DOHH2 (cell line): Measurements from ENCODE around the gene KCNG1.

Experiments
- H3F3A ChIP-seq: fragments of 200-600 bp; sonication (generic), shearing (Covaris generic); 2 replicates; pipeline ENCODE4 v1.6.0; 2016; ENCODE audit warnings: antibody characterized with exemption, mild to moderate bottlenecking; ENCODE audit not compliant: control insufficient read depth, insufficient read depth
- H3K27ac ChIP-seq: fragments of 200-600 bp; sonication (generic); 2 replicates; pipeline ENCODE4 v1.5.1; 2014; ENCODE audit warnings: low read depth, mild to moderate bottlenecking, low read length, moderate library complexity
- H3K27me3 ChIP-seq: fragments of 200-600 bp; sonication (generic); 2 replicates; pipeline ENCODE4 v1.6.1; 2014; ENCODE audit warnings: mild to moderate bottlenecking, low read length, mixed read lengths; ENCODE audit not compliant: control insufficient read depth
- H3K36me3 ChIP-seq: fragments of 200-600 bp; sonication (generic); 2 replicates; pipeline ENCODE4 v1.6.1; 2014; ENCODE audit warnings: mild to moderate bottlenecking, low read length, moderate library complexity, mixed read lengths; ENCODE audit not compliant: control insufficient read depth
- H3K4me1 ChIP-seq: fragments of 200-600 bp; sonication (generic); 2 replicates; pipeline ENCODE4 v1.6.1; 2014; ENCODE audit warnings: mild to moderate bottlenecking, low read length, mixed read lengths; ENCODE audit not compliant: control insufficient read depth
- H3K4me2 ChIP-seq: fragments of 200-600 bp; sonication (generic); 2 replicates; pipeline ENCODE4 v1.6.0; 2014; ENCODE audit warnings: mild to moderate bottlenecking, low read length, moderate library complexity
- H3K4me3 ChIP-seq: fragments of 200-600 bp; sonication (generic); 2 replicates; pipeline ENCODE4 v1.5.1; 2014; ENCODE audit warnings: mild to moderate bottlenecking, low read length, mixed read lengths
- H3K79me2 ChIP-seq: fragments of 200-600 bp; sonication (generic); 2 replicates; pipeline ENCODE4 v1.6.1; 2014; ENCODE audit warnings: mild to moderate bottlenecking, low read length, mixed read lengths; ENCODE audit not compliant: control insufficient read depth
- H3K9me2 ChIP-seq: fragments of 200-600 bp; sonication (generic); replicated peaks from 2 replicates; pipeline ENCODE4 v1.6.1; 2014; ENCODE audit warnings: mild to moderate bottlenecking, low read length, mixed read lengths; ENCODE audit not compliant: control insufficient read depth
- H3K9me3 ChIP-seq: fragments of 200-600 bp; sonication (generic); 2 replicates; pipeline ENCODE4 v1.6.1; 2014; ENCODE audit warnings: antibody characterized with exemption, low read length, mixed read lengths; ENCODE audit not compliant: control insufficient read depth, insufficient read depth
- H4K20me1 ChIP-seq: fragments of 200-600 bp; sonication (generic); 2 replicates; pipeline ENCODE4 v1.6.0; 2014; ENCODE audit warnings: low read depth, mild to moderate bottlenecking, antibody characterized with exemption, low read length, moderate library complexity; ENCODE audit not compliant: control insufficient read depth, insufficient read depth
- EZH2phosphoT487 ChIP-seq: fragments of 200-600 bp; sonication (generic); IDR thresholded peaks from 2 replicates; pipeline ENCODE4 v1.6.1; 2017; ENCODE audit warnings: borderline replicate concordance, mild to moderate bottlenecking, antibody characterized with exemption, low read length, moderate library complexity, mixed read lengths
- TF ChIP-seq, protein P1 (sequence below): fragments of 200-600 bp; sonication (generic); IDR thresholded peaks from one replicate; pipeline ENCODE4 v1.5.1; 2014; ENCODE audit warnings: antibody characterized with exemption, mild to moderate bottlenecking, low read depth, low read length; ENCODE audit not compliant: poor library complexity, severe bottlenecking

Gene KCNG1

DNA sequence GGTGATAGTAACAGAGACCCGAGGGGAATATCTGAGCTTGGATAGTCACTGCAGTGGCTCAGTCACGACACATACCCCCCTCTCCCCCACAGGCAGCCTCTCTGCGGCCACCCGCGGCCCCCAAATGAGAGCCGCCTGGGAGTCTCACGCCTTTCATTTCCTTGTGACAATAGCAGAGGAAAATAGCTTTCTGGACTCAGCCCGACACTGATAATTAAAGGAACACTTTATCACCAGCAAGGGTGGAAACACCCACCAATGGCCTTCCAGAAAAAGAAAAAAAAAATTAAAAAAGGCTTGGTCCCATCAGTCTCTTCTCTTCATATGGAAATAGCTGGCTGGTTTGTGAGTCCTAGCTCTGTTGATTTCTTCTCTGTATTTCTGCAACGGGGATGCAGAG lies 35.1 kb upstream of the KCNG1 start:
- Histone ChIP-seq H3K36me3 (no peaks in the 10 kb centered on the region), H3K27ac (no peak overlapping the region), H3K79me2 (no peaks in the 10 kb centered on the region), H3K9me3 (no peaks in the 10 kb centered on the region), H3K4me1 (no peaks in the 10 kb centered on the region), H4K20me1 (no peaks in the 10 kb centered on the region), H3K9me2 (no peaks in the 10 kb centered on the region), H3K4me3 (no peak overlapping the region), H3F3A (no peaks in the 10 kb centered on the region), H3K4me2 (no peak overlapping the region), H3K27me3 (peaks cover 19% of the 10 kb centered on the region)
- TF ChIP-seq, protein P1, sequence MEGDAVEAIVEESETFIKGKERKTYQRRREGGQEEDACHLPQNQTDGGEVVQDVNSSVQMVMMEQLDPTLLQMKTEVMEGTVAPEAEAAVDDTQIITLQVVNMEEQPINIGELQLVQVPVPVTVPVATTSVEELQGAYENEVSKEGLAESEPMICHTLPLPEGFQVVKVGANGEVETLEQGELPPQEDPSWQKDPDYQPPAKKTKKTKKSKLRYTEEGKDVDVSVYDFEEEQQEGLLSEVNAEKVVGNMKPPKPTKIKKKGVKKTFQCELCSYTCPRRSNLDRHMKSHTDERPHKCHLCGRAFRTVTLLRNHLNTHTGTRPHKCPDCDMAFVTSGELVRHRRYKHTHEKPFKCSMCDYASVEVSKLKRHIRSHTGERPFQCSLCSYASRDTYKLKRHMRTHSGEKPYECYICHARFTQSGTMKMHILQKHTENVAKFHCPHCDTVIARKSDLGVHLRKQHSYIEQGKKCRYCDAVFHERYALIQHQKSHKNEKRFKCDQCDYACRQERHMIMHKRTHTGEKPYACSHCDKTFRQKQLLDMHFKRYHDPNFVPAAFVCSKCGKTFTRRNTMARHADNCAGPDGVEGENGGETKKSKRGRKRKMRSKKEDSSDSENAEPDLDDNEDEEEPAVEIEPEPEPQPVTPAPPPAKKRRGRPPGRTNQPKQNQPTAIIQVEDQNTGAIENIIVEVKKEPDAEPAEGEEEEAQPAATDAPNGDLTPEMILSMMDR = no peak
- no peak for TF ChIP-seq EZH2phosphoT487

DNA sequence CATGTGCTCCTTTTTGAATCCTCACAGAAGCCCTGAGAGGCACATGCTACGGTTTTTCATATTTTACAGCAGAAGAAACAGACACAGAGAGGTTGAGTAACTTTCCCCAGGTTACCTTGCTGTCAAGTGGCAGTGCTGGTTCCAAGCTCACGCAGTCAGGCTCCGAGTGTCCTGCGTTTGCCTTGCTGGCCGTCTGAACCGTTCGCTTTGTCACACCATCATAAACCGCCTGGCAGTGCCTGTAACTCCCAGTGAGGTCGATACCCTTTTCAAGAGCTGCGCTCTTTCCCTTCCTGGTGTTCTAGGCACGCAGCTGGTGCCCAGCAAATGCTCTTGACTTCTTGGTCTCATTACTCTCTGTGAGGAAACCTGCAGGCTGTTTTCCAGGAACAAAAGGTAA lies 31.3 kb upstream of the KCNG1 start:
- no peak for TF ChIP-seq EZH2phosphoT487
- TF ChIP-seq, protein P1 = no peak
- H3K4me1 ChIP-seq = no peaks in the 10 kb centered on the region
- H3K9me3 ChIP-seq = no peaks in the 10 kb centered on the region
- peaks cover 13% of the 10 kb centered on the region for H3K27me3 ChIP-seq
- H3K9me2 ChIP-seq = no peaks in the 10 kb centered on the region
- H3K79me2 ChIP-seq = no peaks in the 10 kb centered on the region
- no peak overlapping the region for H3K4me2 ChIP-seq
- no peak overlapping the region for H3K27ac ChIP-seq
- H3K36me3 ChIP-seq = no peaks in the 10 kb centered on the region
- no peak overlapping the region for H3K4me3 ChIP-seq
- H4K20me1 ChIP-seq = no peaks in the 10 kb centered on the region
- H3F3A ChIP-seq = no peaks in the 10 kb centered on the region

DNA sequence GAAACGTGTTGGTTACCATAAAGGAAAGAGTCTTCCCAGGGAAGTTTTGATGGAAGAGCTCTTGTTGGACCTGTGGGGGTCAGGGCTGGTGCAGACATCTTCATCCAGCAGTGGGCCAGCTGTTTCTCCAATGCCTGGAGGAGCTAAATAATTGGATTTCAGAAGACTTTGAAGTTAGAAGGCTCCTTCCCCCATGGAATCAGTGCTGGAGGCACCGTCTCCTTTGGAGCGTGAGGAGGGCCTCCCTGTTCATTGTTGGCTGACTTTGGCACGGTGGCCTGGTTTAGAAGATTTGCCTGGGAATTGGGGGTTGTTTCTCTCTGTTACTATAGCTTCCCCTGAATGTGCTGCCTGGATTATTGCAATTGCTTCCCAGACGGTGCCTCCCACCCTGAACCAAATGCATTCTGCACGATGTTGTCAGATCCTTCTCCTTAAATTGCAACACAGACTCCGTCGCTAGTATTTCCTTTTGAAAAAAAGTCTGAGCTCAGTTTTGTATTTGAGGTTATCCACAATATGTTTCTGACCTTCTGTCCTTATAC lies 27.7 kb upstream of the KCNG1 start:
- no peaks in the 10 kb centered on the region for H3K9me3 ChIP-seq
- no peaks in the 10 kb centered on the region for H3K4me1 ChIP-seq
- no peaks in the 10 kb centered on the region for H3K79me2 ChIP-seq
- no peak overlapping the region for H3K27ac ChIP-seq
- no peak overlapping the region for H3K4me2 ChIP-seq
- H4K20me1 ChIP-seq = no peaks in the 10 kb centered on the region
- H3F3A ChIP-seq = no peaks in the 10 kb centered on the region
- H3K9me2 ChIP-seq = no peaks in the 10 kb centered on the region
- no peak for TF ChIP-seq EZH2phosphoT487
- TF ChIP-seq, protein P1 = no peak
- H3K36me3 ChIP-seq = no peaks in the 10 kb centered on the region
- H3K4me3 ChIP-seq = no peak overlapping the region
- peaks cover 10% of the 10 kb centered on the region for H3K27me3 ChIP-seq
